K562 (cell line): ENCODE results near the gene XCL2. TPM values are rescaled to one million over a fixed set of nuclear protein-coding genes. Genes with fewer than 3 reads are reported as not detected.

Experiments used
- ATAC-seq: fragments of 200-7000 bp; cut with Tn5 transposase; 3 replicates; pipeline ENCODE4 v1.9.1; 2020; ENCODE audit warnings: moderate library complexity
- BruUV-seq: library from RNA; stranded (reverse); fragments of 400-500 nt; replicated peaks from 2 replicates; lab custom pipeline; 2021; lab: Mats Ljungman, UMichigan
- CTCF ChIA-PET: fragments of 300-600 bp; formaldehyde crosslinking; extraction: SDS; loops from one replicate; lab custom pipeline; 2021; ENCODE audit warnings: low intra/inter-chr PET ratio; lab: Yijun Ruan, JAX
- POLR2A ChIA-PET: fragments of 300-600, 350-650 bp; sonication (Branson Sonifier 250); formaldehyde crosslinking; extraction: SDS; loops from one replicate; lab custom pipeline; 2021; ENCODE audit warnings: antibody characterized with exemption, inconsistent platforms; lab: Yijun Ruan, JAX
- DNase-seq, 4 experiments: peaks; one replicate each; pipeline versions ENCODE4 v3.0.0 to v3.0.0-alpha.2; 2011 to 2018; ENCODE audit warnings: low spot score in 3 of 4, mixed read lengths in 3 of 4; ENCODE audit errors: extremely low read depth in 1 of 4
- FAIRE-seq: peaks from 2 replicates; lab custom pipeline; 2011; peaks lifted over from hg19 to GRCh38; lab: Jason Lieb, UNC
- H2AFZ ChIP-seq: 2 replicates; pipeline ENCODE4 v1.6.0; 2011; ENCODE audit warnings: low read depth, low read length, control low read depth, inconsistent platforms
- H3K27ac ChIP-seq: fragments of 200-600 bp; 3 replicates; pipeline ENCODE4 v1.8.0; 2011; ENCODE audit warnings: low read depth, mild to moderate bottlenecking, control low read depth, inconsistent platforms, low read length, moderate library complexity, mixed read lengths; ENCODE audit errors: extremely low read depth
- H3K27me3 ChIP-seq, 2 experiments: fragments of 300-600 bp in 1 of 2; 2 replicates in 1 of 2; 3 replicates in 1 of 2; pipeline versions ENCODE4 v1.6.0 to v1.8.0; 2011; ENCODE audit warnings: inconsistent platforms in 2 of 2, low read length in 2 of 2, mild to moderate bottlenecking in 1 of 2, mixed read lengths in 1 of 2, moderate library complexity in 1 of 2; ENCODE audit not compliant: control insufficient read depth in 2 of 2, insufficient read depth in 2 of 2
- H3K36me3 ChIP-seq: fragments of 300-600 bp; 3 replicates; pipeline ENCODE4 v1.8.0; 2011; ENCODE audit warnings: mild to moderate bottlenecking, low read length, inconsistent platforms; ENCODE audit not compliant: control insufficient read depth, insufficient read depth
- H3K4me1 ChIP-seq, 2 experiments: fragments of 200-600 bp in 1 of 2; replicated peaks in 1 of 2; 2 replicates in 1 of 2; 3 replicates in 1 of 2; pipeline versions ENCODE4 v1.5.1 to v1.8.0; 2011; ENCODE audit warnings: inconsistent platforms in 2 of 2, low read length in 2 of 2, mild to moderate bottlenecking in 1 of 2, mixed read lengths in 1 of 2, moderate library complexity in 1 of 2; ENCODE audit not compliant: control insufficient read depth in 2 of 2, insufficient read depth in 2 of 2
- H3K4me2 ChIP-seq: 2 replicates; pipeline ENCODE4 v1.6.1; 2011; ENCODE audit warnings: low read length, control low read depth, inconsistent platforms, mixed read lengths; ENCODE audit not compliant: insufficient read depth
- H3K4me3 ChIP-seq: fragments of 200-600 bp; sonication (generic), shearing (Covaris generic); 2 replicates; pipeline ENCODE4 v1.5.1; 2016; ENCODE audit warnings: control low read depth, inconsistent platforms
- H3K79me2 ChIP-seq: fragments of 200-600 bp; 3 replicates; pipeline ENCODE4 v1.8.0; 2011; ENCODE audit warnings: low read length, inconsistent platforms; ENCODE audit not compliant: control insufficient read depth, insufficient read depth
- H3K9ac ChIP-seq, 2 experiments: 2 replicates each; pipeline versions ENCODE4 v1.6.0 to v1.6.1; 2011; ENCODE audit warnings: low read depth in 2 of 2, low read length in 2 of 2, control low read depth in 1 of 2, inconsistent platforms in 1 of 2, mild to moderate bottlenecking in 1 of 2, mixed read lengths in 1 of 2; ENCODE audit not compliant: insufficient read depth in 1 of 2
- H3K9me1 ChIP-seq: one replicate; pipeline ENCODE4 v1.6.0; 2011; ENCODE audit warnings: inconsistent platforms, mild to moderate bottlenecking, low read length, moderate library complexity; ENCODE audit not compliant: control insufficient read depth, insufficient read depth
- H3K9me3 ChIP-seq: replicated peaks from 2 replicates; pipeline ENCODE4 v1.5.1; 2011; ENCODE audit warnings: low read depth, low read length, inconsistent platforms; ENCODE audit not compliant: control insufficient read depth, insufficient read depth
- H4K20me1 ChIP-seq: replicated peaks from 2 replicates; pipeline ENCODE4 v1.6.1; 2011; ENCODE audit warnings: low read length, inconsistent platforms, mixed read lengths; ENCODE audit not compliant: control insufficient read depth, insufficient read depth
- HDAC6 ChIP-seq: IDR thresholded peaks from 2 replicates; pipeline ENCODE4 v1.6.1; 2012; ENCODE audit warnings: low read depth, mild to moderate bottlenecking, control low read depth, inconsistent platforms, low read length, moderate library complexity
- IFI16 ChIP-seq: fragments of 250-450 bp; sonication (Bioruptor Pico); IDR thresholded peaks from 2 replicates; pipeline ENCODE4 v2.1.2; 2022; ENCODE audit warnings: mild to moderate bottlenecking, inconsistent platforms
- NCOA6 ChIP-seq: fragments of 450-650 bp; IDR thresholded peaks from 2 replicates; pipeline ENCODE4 v1.6.1; 2017; ENCODE audit warnings: mild to moderate bottlenecking
- ZBTB11 ChIP-seq, 3 experiments: fragments of 200-800 bp in 1 of 3; fragments of 250-450 bp in 1 of 3; fragments of 450-650 bp in 1 of 3; sonication (Bioruptor Pico) in 1 of 3; sonication (Bioruptor generic) in 1 of 3; formaldehyde crosslinking in 1 of 3; IDR thresholded peaks; 2 replicates each; pipeline versions ENCODE4 v1.6.1 to v1.8.0; 2016 to 2022; ENCODE audit warnings: mild to moderate bottlenecking in 2 of 3, missing genetic modification characterization in 2 of 3, missing compliant biosample characterization in 1 of 3, moderate library complexity in 1 of 3
- ZNF3 ChIP-seq: fragments of 250-450 bp; sonication (Bioruptor Pico); IDR thresholded peaks from 2 replicates; pipeline ENCODE4 v1.5.0; 2021; ENCODE audit warnings: mild to moderate bottlenecking, moderate library complexity
- ZNF57 ChIP-seq: fragments of 450-650 bp; formaldehyde crosslinking; IDR thresholded peaks from 2 replicates; pipeline ENCODE4 v1.4.0; 2020; ENCODE audit warnings: mild to moderate bottlenecking, moderate library complexity
- WGBS: fragments of 100-300 bp; shearing (Covaris generic); methylation state at CpG from one replicate; pipeline ENCODE4 v1.1.6; 2016; ENCODE audit warnings: low coverage, mixed read lengths; ENCODE audit not compliant: insufficient coverage; ENCODE audit errors: missing lambda C conversion rate; 5-methylcytosine and 5-hydroxymethylcytosine counted together
- in situ Hi-C: fragments of 300-500 bp; cut with MboI; formaldehyde crosslinking; loops from 4 replicates; pipeline ENCODE4 v1.15.0; 2018; ENCODE audit warnings: inconsistent platforms, mixed read lengths
- intact Hi-C: fragments of 100-400 bp; cut with micrococcal nuclease; formaldehyde crosslinking; loops from 2 replicates; pipeline ENCODE4 v1.14.2; 2022
- polyA plus RNA-seq, 8 experiments: library from polyadenylated mRNA; depleted of rRNA in 4 of 8; stranded (reverse) in 5 of 8; unstranded in 3 of 8; fragments of >200 nt; fragmentation: Nextera tagmentation in 2 of 8; fragmentation: Illumina TruSeq in 1 of 8; extraction: Ambion mirVana in 2 of 8; extraction: Trizol in 1 of 8; gene quantifications; 2 replicates each; pipeline versions ENCODE4 v1.2.1 to v1.2.3, GENCODE V29; 2011 to 2014; ENCODE audit warnings: inconsistent platforms in 1 of 8, missing spikeins in 1 of 8
- total RNA-seq, 7 experiments: library from RNA; depleted of rRNA in 6 of 7; stranded (reverse); fragments of >200 nt in 6 of 7; fragmentation: Illumina TruSeq in 2 of 7; extraction: Trizol in 2 of 7; gene quantifications; 2 replicates each; pipeline versions ENCODE4 v1.2.1 to v1.2.3, GENCODE V29; 2011 to 2021; ENCODE audit warnings: low replicate concordance in 1 of 7
- TF ChIP-seq, protein P1 (sequence below): sonication (generic); formaldehyde crosslinking; IDR thresholded peaks from 2 replicates; pipeline ENCODE4 v1.8.0; 2022; ENCODE audit warnings: mild to moderate bottlenecking, missing genetic modification reagents

Gene XCL2
- total and polyA plus RNA-seq, 9 of the 15 experiments (the other 6 are each of a cell fraction or from before 2014, with no cell fraction given): not detected

- ATAC-seq (no peak), FAIRE-seq (no peak), DNase-seq (no peak)
- ChIA-PET CTCF (no interaction called here), POLR2A (interaction anchor here (0.6 to 1.0 kb wide), 3 partner anchors 10 to 80 kb away, joined by 3 to 4 read pairs (median 3); no protein-coding TSS in a partner anchor)
- Histone ChIP-seq H3K79me2 (no peaks in the 10 kb centered on the region), H3K36me3 (no peaks in the 10 kb centered on the region), H3K9ac (no peak overlapping the region), H3K27ac (no peak overlapping the region), H3K9me3 (no peaks in the 10 kb centered on the region), H4K20me1 (no peaks in the 10 kb centered on the region), H3K4me3 (no peak overlapping the region), H3K4me1 (no peaks in the 10 kb centered on the region), H3K9me1 (no peaks in the 10 kb centered on the region), H3K27me3 (peaks cover 0 to 14% of the 10 kb centered on the region in 2 experiments; a peak in 3 of 5 replicates), H2AFZ (no peak overlapping the region), H3K4me2 (no peak overlapping the region)
- no peak for TF ChIP-seq IFI16 (CRISPR knock-in tag)
- no peak for TF ChIP-seq ZNF3 (CRISPR knock-in tag)
- TF ChIP-seq ZBTB11 (CRISPR knock-in tag; IDR thresholded peaks at IDR 0.05): peak in 1 of 3 experiments; percentile 54; a peak in 1 of 6 replicates
- no peak for TF ChIP-seq HDAC6
- no peak for TF ChIP-seq NCOA6
- TF ChIP-seq, protein P1, sequence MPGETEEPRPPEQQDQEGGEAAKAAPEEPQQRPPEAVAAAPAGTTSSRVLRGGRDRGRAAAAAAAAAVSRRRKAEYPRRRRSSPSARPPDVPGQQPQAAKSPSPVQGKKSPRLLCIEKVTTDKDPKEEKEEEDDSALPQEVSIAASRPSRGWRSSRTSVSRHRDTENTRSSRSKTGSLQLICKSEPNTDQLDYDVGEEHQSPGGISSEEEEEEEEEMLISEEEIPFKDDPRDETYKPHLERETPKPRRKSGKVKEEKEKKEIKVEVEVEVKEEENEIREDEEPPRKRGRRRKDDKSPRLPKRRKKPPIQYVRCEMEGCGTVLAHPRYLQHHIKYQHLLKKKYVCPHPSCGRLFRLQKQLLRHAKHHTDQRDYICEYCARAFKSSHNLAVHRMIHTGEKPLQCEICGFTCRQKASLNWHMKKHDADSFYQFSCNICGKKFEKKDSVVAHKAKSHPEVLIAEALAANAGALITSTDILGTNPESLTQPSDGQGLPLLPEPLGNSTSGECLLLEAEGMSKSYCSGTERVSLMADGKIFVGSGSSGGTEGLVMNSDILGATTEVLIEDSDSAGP: no peak
- TF ChIP-seq ZNF57 (CRISPR knock-in tag): no peak
- intact Hi-C loops: no loop called here
- BruUV-seq: no TSS peak
- in situ Hi-C loops: no loop called here
- 2% methylated on average over 4 of the region's 4 CpGs for WGBS
These were observed 36.0 kb downstream of the XCL2 start for GRCh38 chr1:168507828-168508227.
